ENCODE data around the gene CLDN1.

The CLDN1 gene

GRCh38 chr3:190361791-190362190 is 39.5 kb upstream of the CLDN1 start:
- TF ChIP-seq CTCF (IDR thresholded peaks at IDR 0.05) = no peak

- no peak for TF ChIP-seq CTCF (IDR thresholded peaks at IDR 0.05)
These were observed 38.0 kb upstream of the CLDN1 start for GRCh38 chr3:190360228-190360627.

- no peak for TF ChIP-seq CTCF (IDR thresholded peaks at IDR 0.05)
These were observed 37.6 kb upstream of the CLDN1 start for GRCh38 chr3:190359813-190360212.

- no peak for TF ChIP-seq CTCF (IDR thresholded peaks at IDR 0.05)
These were observed 35.2 kb upstream of the CLDN1 start for GRCh38 chr3:190357468-190357867.

- no peak for TF ChIP-seq CTCF (IDR thresholded peaks at IDR 0.05)
These were observed 34.0 kb upstream of the CLDN1 start for GRCh38 chr3:190356246-190356645.

GRCh38 chr3:190352861-190353457 is 30.7 kb upstream of the CLDN1 start:
- no peak for TF ChIP-seq CTCF (IDR thresholded peaks at IDR 0.05)

GRCh38 chr3:190346541-190346940 is 24.3 kb upstream of the CLDN1 start:
- no peak for TF ChIP-seq CTCF (IDR thresholded peaks at IDR 0.05)

- TF ChIP-seq CTCF (IDR thresholded peaks at IDR 0.05) = no peak
These were observed 23.6 kb upstream of the CLDN1 start for GRCh38 chr3:190345878-190346277.

Measured in LNCAP (cell line).